Measurements from ENCODE around the gene MTERF1.
"Not testable (repeated sequence)": the region's sequence is repeated elsewhere in the genome, so short reads cannot be mapped to it uniquely, and the experiment has no call there.

The MTERF1 gene

GRCh38 chr7:91869661-91870060, 10.8 kb downstream of the MTERF1 start:
- DNase-seq (ENCODE audit: low spot score): no peak
- TF ChIP-seq CTCF (IDR thresholded peaks at IDR 0.05; ENCODE audit: borderline replicate concordance, control extremely low read depth, extremely low read depth, insufficient read depth, missing control alignments): no peak
- in situ Hi-C loops (cut with MboI; ENCODE audit: low sequenced_read_pairs, unreplicated experiment): no loop called here

- TF ChIP-seq CTCF (IDR thresholded peaks at IDR 0.05; ENCODE audit: borderline replicate concordance, control extremely low read depth, extremely low read depth, insufficient read depth, missing control alignments): no peak
- in situ Hi-C loops (cut with MboI; ENCODE audit: low sequenced_read_pairs, unreplicated experiment): no loop called here
- DNase-seq (ENCODE audit: low spot score): no peak
Observed at GRCh38 chr7:91866599-91867148, 13.8 kb downstream of the MTERF1 start.

GRCh38 chr7:91865511-91865910, 15.0 kb downstream of the MTERF1 start:
- in situ Hi-C loops (cut with MboI; ENCODE audit: low sequenced_read_pairs, unreplicated experiment): no loop called here
- TF ChIP-seq CTCF (IDR thresholded peaks at IDR 0.05; ENCODE audit: borderline replicate concordance, control extremely low read depth, extremely low read depth, insufficient read depth, missing control alignments): no peak
- no peak for DNase-seq (ENCODE audit: low spot score)

- DNase-seq (ENCODE audit: low spot score); in situ Hi-C loops (cut with MboI; ENCODE audit: low sequenced_read_pairs, unreplicated experiment): not testable (repeated sequence)
Observed at GRCh38 chr7:91864604-91865003, 15.9 kb downstream of the MTERF1 start.

GRCh38 chr7:91864070-91864469, 16.4 kb downstream of the MTERF1 start:
- in situ Hi-C loops (cut with MboI; ENCODE audit: low sequenced_read_pairs, unreplicated experiment): no loop called here
- TF ChIP-seq CTCF (IDR thresholded peaks at IDR 0.05; ENCODE audit: borderline replicate concordance, control extremely low read depth, extremely low read depth, insufficient read depth, missing control alignments): no peak
- DNase-seq (ENCODE audit: low spot score): no peak

- no peak for TF ChIP-seq CTCF (IDR thresholded peaks at IDR 0.05; ENCODE audit: borderline replicate concordance, control extremely low read depth, extremely low read depth, insufficient read depth, missing control alignments)
- in situ Hi-C loops (cut with MboI; ENCODE audit: low sequenced_read_pairs, unreplicated experiment): no loop called here
- peak; percentile 10 for DNase-seq (ENCODE audit: low spot score)
Observed at GRCh38 chr7:91852263-91852741, 28.2 kb downstream of the MTERF1 start.

GRCh38 chr7:91850455-91850854, 30.0 kb downstream of the MTERF1 start:
- no peak for TF ChIP-seq CTCF (IDR thresholded peaks at IDR 0.05; ENCODE audit: borderline replicate concordance, control extremely low read depth, extremely low read depth, insufficient read depth, missing control alignments)

More at GRCh38 chr7:91850455-91850854, 30.0 kb downstream of the MTERF1 start:
- in situ Hi-C loops (cut with MboI; ENCODE audit: low sequenced_read_pairs, unreplicated experiment): no loop called here
- DNase-seq (ENCODE audit: low spot score): no peak

All from GM13976 (cell line).